CD4-positive, alpha-beta memory T cell (primary cell): Measurements from ENCODE around the gene SLC24A4. TPM values are rescaled to one million over a fixed set of nuclear protein-coding genes. Genes with fewer than 3 reads are reported as not detected.

Source experiments
- CTCF ChIA-PET: fragments of 350-600 bp; sonication (Branson Sonifier 250); formaldehyde crosslinking; loops from one replicate; lab custom pipeline; 2021; ENCODE audit warnings: inconsistent platforms; ENCODE audit not compliant: partially characterized antibody; lab: Charles Lee
- POLR2A ChIA-PET: fragments of 350-600 bp; sonication (Branson Sonifier 250); formaldehyde crosslinking; loops from one replicate; lab custom pipeline; 2021; ENCODE audit not compliant: partially characterized antibody; lab: Charles Lee
- DNase-seq, 5 donors: peaks; one replicate each; pipeline versions ENCODE4 v3.0.0 to v3.0.0-alpha.2; 2020 to 2022; ENCODE audit warnings: mixed read lengths in 1 of 5
- H3K27ac ChIP-seq: one replicate; pipeline ENCODE4 v1.7.0; 2013; ENCODE audit warnings: low read depth, low read length
- H3K27me3 ChIP-seq: 2 replicates; pipeline ENCODE4 v1.7.0; 2013; ENCODE audit warnings: mild to moderate bottlenecking, low read length, moderate library complexity; ENCODE audit not compliant: insufficient read depth
- H3K36me3 ChIP-seq: 2 replicates; pipeline ENCODE4 v1.7.0; 2013; ENCODE audit warnings: mild to moderate bottlenecking, low read length, moderate library complexity; ENCODE audit not compliant: insufficient read depth
- H3K4me1 ChIP-seq: 2 replicates; pipeline ENCODE4 v1.7.0; 2013; ENCODE audit warnings: mild to moderate bottlenecking, low read length, moderate library complexity; ENCODE audit not compliant: insufficient read depth
- H3K4me3 ChIP-seq, 2 donors: one replicate each; pipeline ENCODE4 v1.7.0; 2013; ENCODE audit warnings: low read length in 2 of 2, mild to moderate bottlenecking in 1 of 2
- H3K9me3 ChIP-seq, 2 donors: one replicate each; pipeline ENCODE4 v1.7.0; 2013; ENCODE audit warnings: low read length in 2 of 2, control low read depth in 1 of 2; ENCODE audit not compliant: control insufficient read depth in 1 of 2
- H3K27ac Mint-ChIP-seq, 7 donors: one replicate each; pipeline ENCODE4 v1.8.0; 2020 to 2021; ENCODE audit warnings: mixed read lengths in 7 of 7, mild to moderate bottlenecking in 6 of 7, inconsistent platforms in 3 of 7, moderate library complexity in 3 of 7
- H3K27me3 Mint-ChIP-seq, 2 donors: one replicate each; pipeline ENCODE4 v1.8.0; 2020 to 2021; ENCODE audit warnings: mixed read lengths in 2 of 2
- H3K36me3 Mint-ChIP-seq, 2 donors: one replicate each; pipeline ENCODE4 v1.8.0; 2020 to 2021; ENCODE audit warnings: mixed read lengths in 2 of 2, inconsistent platforms in 1 of 2, mild to moderate bottlenecking in 1 of 2
- H3K4me1 Mint-ChIP-seq, 4 donors: one replicate each; pipeline ENCODE4 v1.8.0; 2020 to 2021; ENCODE audit warnings: mixed read lengths in 4 of 4, mild to moderate bottlenecking in 1 of 4
- H3K4me3 Mint-ChIP-seq, 8 donors: one replicate each; pipeline ENCODE4 v1.8.0; 2020 to 2021; ENCODE audit warnings: mixed read lengths in 8 of 8, mild to moderate bottlenecking in 7 of 8, moderate library complexity in 6 of 8, inconsistent platforms in 3 of 8
- H3K9me3 Mint-ChIP-seq, 8 donors: one replicate each; pipeline ENCODE4 v1.8.0; 2020 to 2021; ENCODE audit warnings: mixed read lengths in 8 of 8, mild to moderate bottlenecking in 5 of 8, inconsistent platforms in 3 of 8, moderate library complexity in 1 of 8
- intact Hi-C: fragments of 100-400 bp; cut with micrococcal nuclease; formaldehyde crosslinking; loops from one replicate; pipeline ENCODE4 v1.15.1; 2023
- polyA plus RNA-seq, 2 donors: library from polyadenylated mRNA; unstranded; fragments of 300-500 nt; fragmentation: Illumina TruSeq; gene quantifications; one replicate each; pipeline ENCODE4 v1.2.3, GENCODE V29; 2021
- total RNA-seq, 2 experiments: library from RNA; stranded (reverse); gene quantifications; one replicate each; pipeline ENCODE4 v1.2.3, GENCODE V29; 2021

The SLC24A4 gene
- total and polyA plus RNA-seq, 4 experiments from 2014 or later: not detected

DNA sequence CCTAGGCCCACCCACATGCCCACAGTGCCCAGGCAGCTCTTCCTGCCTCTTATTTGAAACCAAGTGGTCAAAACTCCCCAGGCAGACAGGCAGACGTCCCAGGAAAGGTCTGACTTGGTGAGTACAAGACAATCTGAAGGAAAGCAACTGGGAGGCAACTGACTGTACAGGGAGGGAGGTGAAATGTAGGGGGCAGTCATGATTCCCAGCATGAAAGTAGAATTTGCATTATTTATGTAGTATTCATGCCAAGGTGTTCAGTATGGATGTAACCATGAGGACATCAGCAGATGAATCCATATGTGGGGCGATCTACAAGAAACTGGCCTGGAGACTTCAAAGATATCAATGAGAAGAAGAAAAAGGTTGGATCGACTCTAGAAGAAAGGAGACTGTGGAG lies 46.1 kb downstream of the SLC24A4 start:
- intact Hi-C loops: no loop called here
- H3K36me3 Mint-ChIP-seq: no peaks in the 10 kb centered on the region
- H3K4me1 Mint-ChIP-seq: no peaks in the 10 kb centered on the region
- no peaks in the 10 kb centered on the region for H3K4me1 ChIP-seq
- ChIA-PET POLR2A (no interaction called here), CTCF (no interaction called here)
- no peak overlapping the region for H3K4me3 Mint-ChIP-seq
- no peak overlapping the region for H3K27ac Mint-ChIP-seq
- H3K27ac ChIP-seq: no peak overlapping the region
- H3K4me3 ChIP-seq: no peak overlapping the region
- no peaks in the 10 kb centered on the region for H3K9me3 ChIP-seq
- no peaks in the 10 kb centered on the region for H3K27me3 ChIP-seq
- H3K36me3 ChIP-seq: no peaks in the 10 kb centered on the region
- no peak for DNase-seq
- peaks cover 0 to 9% (median 2%) of the 10 kb centered on the region in 8 donors for H3K9me3 Mint-ChIP-seq
- peaks cover 8% of the 10 kb centered on the region in 2 donors for H3K27me3 Mint-ChIP-seq

DNA sequence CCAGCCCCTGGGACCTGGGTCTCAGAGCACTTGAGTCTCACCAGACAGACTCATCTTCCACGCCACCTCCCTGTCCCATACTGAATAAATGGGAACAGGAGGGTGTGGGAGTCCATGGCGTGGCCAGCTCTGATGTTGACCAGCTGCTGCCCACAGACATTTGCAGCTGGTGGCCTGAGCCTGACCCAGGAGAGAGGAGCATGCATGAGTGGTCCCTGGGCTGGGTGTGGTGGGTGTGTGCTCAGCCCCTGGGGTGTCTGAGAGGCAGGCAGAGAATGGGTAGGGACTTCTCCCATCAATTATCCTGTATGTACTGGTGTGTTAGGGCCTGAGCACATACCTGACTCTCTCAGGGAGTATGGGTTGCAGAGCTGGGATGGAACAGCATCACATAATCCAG lies 49.3 kb downstream of the SLC24A4 start:
- Mint-ChIP-seq H3K36me3 (no peaks in the 10 kb centered on the region), H3K4me3 (no peak overlapping the region), H3K9me3 (peaks cover 0 to 9% (median 2%) of the 10 kb centered on the region in 8 donors), H3K4me1 (peaks cover 0 to 1% (median 0%) of the 10 kb centered on the region in 4 donors), H3K27ac (peak overlapping the region in 1 of 7 donors; percentile 48), H3K27me3 (peaks cover 0 to 6% of the 10 kb centered on the region in 2 donors)
- H3K27me3 ChIP-seq: no peaks in the 10 kb centered on the region
- CTCF ChIA-PET: no interaction called here
- no peak overlapping the region for H3K27ac ChIP-seq
- H3K9me3 ChIP-seq: no peaks in the 10 kb centered on the region
- DNase-seq: no peak
- H3K36me3 ChIP-seq: no peaks in the 10 kb centered on the region
- POLR2A ChIA-PET: no interaction called here
- no peak overlapping the region for H3K4me3 ChIP-seq
- no peaks in the 10 kb centered on the region for H3K4me1 ChIP-seq
- intact Hi-C loops: no loop called here

DNA sequence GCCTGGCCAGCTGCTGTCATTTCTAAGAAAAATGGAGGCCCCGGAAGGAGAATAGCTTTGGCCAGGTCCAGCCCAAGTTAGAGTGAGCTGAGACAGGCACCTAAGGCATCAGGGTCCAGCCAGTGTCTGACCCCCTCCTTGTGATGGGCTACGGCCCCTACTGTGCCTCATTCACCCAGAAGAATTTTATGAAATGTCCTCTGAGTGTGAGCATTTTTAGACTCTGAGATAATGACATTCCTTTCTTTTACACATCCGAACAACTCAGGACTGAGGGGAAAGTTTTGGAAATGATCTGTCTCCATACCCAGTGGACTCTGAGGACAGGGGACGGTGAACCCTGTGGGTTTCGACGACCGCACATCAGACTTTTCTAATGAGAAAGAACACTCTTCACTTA lies 50.4 kb downstream of the SLC24A4 start:
- peaks cover 0 to 9% (median 2%) of the 10 kb centered on the region in 8 donors for H3K9me3 Mint-ChIP-seq
- Histone ChIP-seq H3K36me3 (no peaks in the 10 kb centered on the region), H3K27me3 (no peaks in the 10 kb centered on the region), H3K27ac (no peak overlapping the region), H3K4me3 (no peak overlapping the region), H3K9me3 (no peaks in the 10 kb centered on the region), H3K4me1 (no peaks in the 10 kb centered on the region)
- H3K4me1 Mint-ChIP-seq: peaks cover 0 to 4% (median 0%) of the 10 kb centered on the region in 4 donors
- POLR2A ChIA-PET: no interaction called here
- no peak for DNase-seq
- peaks cover 0 to 6% of the 10 kb centered on the region in 2 donors for H3K27me3 Mint-ChIP-seq
- intact Hi-C loops: no loop called here
- no peak overlapping the region for H3K27ac Mint-ChIP-seq
- H3K4me3 Mint-ChIP-seq: no peak overlapping the region
- H3K36me3 Mint-ChIP-seq: no peaks in the 10 kb centered on the region
- CTCF ChIA-PET: no interaction called here

DNA sequence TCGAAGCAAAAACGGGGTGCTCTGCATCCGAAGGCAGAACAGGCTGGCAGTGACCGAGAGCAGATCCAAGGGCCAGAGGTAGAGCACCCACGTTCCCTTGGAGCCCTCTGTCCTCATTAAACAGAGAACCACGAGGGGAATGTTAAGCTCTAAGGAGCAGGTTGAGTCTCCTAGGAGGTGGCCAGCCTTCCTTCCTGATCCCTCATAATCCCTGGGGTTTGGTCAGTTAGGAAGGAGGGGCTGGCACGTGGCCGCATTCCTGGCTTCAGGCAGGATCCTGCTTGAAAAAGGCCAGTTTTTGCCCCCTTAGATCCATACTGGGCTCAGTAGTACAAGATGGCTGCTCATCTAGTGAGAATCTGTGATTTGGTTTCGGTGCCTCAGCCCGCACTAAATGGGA lies 57.2 kb downstream of the SLC24A4 start:
- peaks cover 0 to 4% (median 0%) of the 10 kb centered on the region in 4 donors for H3K4me1 Mint-ChIP-seq
- ChIA-PET CTCF (no interaction called here), POLR2A (no interaction called here)
- no peaks in the 10 kb centered on the region for H3K9me3 Mint-ChIP-seq
- no peak overlapping the region for H3K27ac Mint-ChIP-seq
- H3K36me3 Mint-ChIP-seq: no peaks in the 10 kb centered on the region
- Histone ChIP-seq H3K27ac (no peak overlapping the region), H3K9me3 (no peaks in the 10 kb centered on the region), H3K4me3 (no peak overlapping the region), H3K36me3 (no peaks in the 10 kb centered on the region), H3K4me1 (no peaks in the 10 kb centered on the region), H3K27me3 (no peaks in the 10 kb centered on the region)
- H3K27me3 Mint-ChIP-seq: peaks cover 0 to 6% of the 10 kb centered on the region in 2 donors
- DNase-seq: no peak
- intact Hi-C loops: no loop called here
- no peak overlapping the region for H3K4me3 Mint-ChIP-seq

DNA sequence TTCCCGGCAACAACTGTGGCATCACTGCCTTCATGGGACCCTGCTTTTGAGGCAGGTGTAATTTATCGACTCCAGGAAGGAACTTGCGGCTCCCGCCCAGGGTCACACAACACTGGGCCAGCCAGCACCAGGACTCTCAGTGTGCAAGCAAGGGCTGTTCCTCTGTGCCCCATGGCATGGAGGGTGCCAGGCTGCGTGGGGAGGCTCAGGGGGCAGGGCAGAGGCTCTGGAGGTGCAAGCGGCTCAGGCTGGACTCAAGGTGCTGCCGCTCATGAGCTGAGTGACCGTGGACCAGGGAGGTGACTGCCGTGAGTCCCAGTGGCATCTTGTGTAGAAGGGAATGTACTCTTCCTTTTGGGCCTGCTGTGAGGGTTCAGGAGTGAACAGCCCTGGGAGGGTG lies 57.6 kb downstream of the SLC24A4 start:
- no peaks in the 10 kb centered on the region for H3K9me3 Mint-ChIP-seq
- H3K27me3 ChIP-seq: no peaks in the 10 kb centered on the region
- H3K4me1 Mint-ChIP-seq: peaks cover 0 to 4% (median 0%) of the 10 kb centered on the region in 4 donors
- POLR2A ChIA-PET: no interaction called here
- CTCF ChIA-PET: no interaction called here
- H3K4me3 Mint-ChIP-seq: no peak overlapping the region
- intact Hi-C loops: no loop called here
- no peak for DNase-seq
- no peaks in the 10 kb centered on the region for H3K36me3 ChIP-seq
- no peak overlapping the region for H3K4me3 ChIP-seq
- peaks cover 0 to 5% of the 10 kb centered on the region in 2 donors for H3K27me3 Mint-ChIP-seq
- no peaks in the 10 kb centered on the region for H3K4me1 ChIP-seq
- H3K9me3 ChIP-seq: no peaks in the 10 kb centered on the region
- no peak overlapping the region for H3K27ac Mint-ChIP-seq
- no peaks in the 10 kb centered on the region for H3K36me3 Mint-ChIP-seq
- H3K27ac ChIP-seq: no peak overlapping the region

DNA sequence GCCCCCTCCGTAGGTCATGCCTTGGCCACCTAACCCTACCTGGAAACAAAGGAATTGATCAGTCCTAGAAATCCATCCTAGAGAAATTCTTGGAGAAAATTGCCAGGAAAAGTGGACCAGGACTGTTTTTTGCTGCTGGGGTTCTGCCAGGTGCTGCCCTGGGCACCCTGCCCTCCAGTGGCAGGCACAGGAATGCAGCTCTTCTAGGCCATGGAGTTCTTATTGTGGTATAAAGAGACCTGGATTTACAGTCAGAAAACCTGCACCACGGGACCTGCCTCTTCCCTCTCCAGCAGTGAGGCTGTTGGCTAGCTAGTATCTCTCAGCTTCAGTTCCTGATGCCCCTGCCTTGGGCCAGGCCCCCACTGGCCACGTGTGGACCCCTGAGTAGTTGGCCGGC lies 59.7 kb downstream of the SLC24A4 start:
- no peak for DNase-seq
- no peak overlapping the region for H3K27ac Mint-ChIP-seq
- no peaks in the 10 kb centered on the region for H3K27me3 Mint-ChIP-seq
- H3K9me3 Mint-ChIP-seq: no peaks in the 10 kb centered on the region
- H3K4me3 ChIP-seq: no peak overlapping the region
- intact Hi-C loops: no loop called here
- no peaks in the 10 kb centered on the region for H3K36me3 Mint-ChIP-seq
- H3K4me1 Mint-ChIP-seq: no peaks in the 10 kb centered on the region
- no peaks in the 10 kb centered on the region for H3K4me1 ChIP-seq
- no peak overlapping the region for H3K4me3 Mint-ChIP-seq
- CTCF ChIA-PET: no interaction called here
- no peak overlapping the region for H3K27ac ChIP-seq
- no peaks in the 10 kb centered on the region for H3K9me3 ChIP-seq
- POLR2A ChIA-PET: no interaction called here
- H3K36me3 ChIP-seq: no peaks in the 10 kb centered on the region
- no peaks in the 10 kb centered on the region for H3K27me3 ChIP-seq

DNA sequence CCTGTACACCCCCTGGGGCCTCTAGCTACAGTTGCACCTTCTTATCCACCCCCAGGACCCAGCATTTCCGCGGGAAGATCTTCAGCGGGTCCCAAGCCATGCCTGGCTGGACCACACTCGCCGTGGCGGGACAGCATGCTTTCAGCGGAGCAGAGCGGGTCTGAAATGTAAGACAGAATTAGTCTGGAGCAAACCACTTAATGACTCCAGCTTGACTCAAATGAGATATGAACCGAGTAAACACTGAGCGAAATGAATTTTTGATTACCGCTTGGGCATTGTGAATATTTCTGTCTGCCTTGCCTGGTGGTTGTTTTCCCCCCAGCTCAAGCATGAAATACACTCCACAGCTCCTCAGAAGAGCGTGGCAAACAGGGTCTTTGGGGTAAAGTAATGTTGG lies 60.8 kb downstream of the SLC24A4 start:
- H3K36me3 ChIP-seq: no peaks in the 10 kb centered on the region
- no peak overlapping the region for H3K27ac ChIP-seq
- no peaks in the 10 kb centered on the region for H3K4me1 ChIP-seq
- Mint-ChIP-seq H3K4me3 (no peak overlapping the region), H3K36me3 (no peaks in the 10 kb centered on the region), H3K4me1 (no peaks in the 10 kb centered on the region), H3K9me3 (no peaks in the 10 kb centered on the region), H3K27ac (no peak overlapping the region), H3K27me3 (no peaks in the 10 kb centered on the region)
- H3K27me3 ChIP-seq: no peaks in the 10 kb centered on the region
- POLR2A ChIA-PET: no interaction called here
- H3K9me3 ChIP-seq: no peaks in the 10 kb centered on the region
- H3K4me3 ChIP-seq: no peak overlapping the region
- DNase-seq: no peak
- CTCF ChIA-PET: no interaction called here
- intact Hi-C loops: no loop called here
